Measurements from ENCODE around the gene TTC28.

TTC28 gene

GRCh38 chr22:28023774-28024173 is 655.9 kb downstream of the TTC28 start:
- no peak overlapping the region for H3K27ac ChIP-seq
- DNase-seq (ENCODE audit: low read depth, low spot score) = no peak

DNA sequence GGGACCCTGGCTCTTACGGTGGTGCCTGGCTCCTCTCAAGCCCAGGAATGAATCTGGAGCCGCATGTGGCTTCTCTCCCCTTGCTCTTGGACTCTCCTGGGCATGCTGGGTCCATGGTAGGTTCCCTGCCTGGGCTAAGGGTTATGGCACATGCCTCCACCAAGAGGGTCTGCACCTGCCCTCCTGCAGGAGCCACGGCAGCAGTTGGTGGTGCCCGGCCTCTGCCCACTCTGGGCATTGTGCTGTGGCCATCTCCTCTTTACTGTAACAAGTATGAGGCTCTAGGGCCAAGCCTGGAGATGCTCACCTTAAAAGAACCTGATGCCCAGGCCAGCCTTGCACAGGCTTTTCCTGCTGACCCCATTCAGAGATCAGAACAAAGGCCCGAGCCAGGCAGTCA is 656.6 kb downstream of the TTC28 start:
- DNase-seq (ENCODE audit: low read depth, low spot score) = no peak
- H3K27ac ChIP-seq = no peak overlapping the region

GRCh38 chr22:28021998-28022660 is 657.5 kb downstream of the TTC28 start:
- DNase-seq (ENCODE audit: low read depth, low spot score) = no peak
- H3K27ac ChIP-seq = no peak overlapping the region

- no peak for DNase-seq (ENCODE audit: low read depth, low spot score)
Observed at GRCh38 chr22:28021116-28021997, 658.3 kb downstream of the TTC28 start.

GRCh38 chr22:28019881-28020861 is 659.5 kb downstream of the TTC28 start:
- no peak overlapping the region for H3K27ac ChIP-seq
- DNase-seq (ENCODE audit: low read depth, low spot score) = no peak

More at GRCh38 chr22:28021116-28021997, 658.3 kb downstream of the TTC28 start:
- H3K27ac ChIP-seq = no peak overlapping the region

- no peak overlapping the region for H3K27ac ChIP-seq
- no peak for DNase-seq (ENCODE audit: low read depth, low spot score)
Observed at GRCh38 chr22:28019360-28019759, 660.3 kb downstream of the TTC28 start.

GRCh38 chr22:28018461-28018927 is 661.1 kb downstream of the TTC28 start:
- no peak for DNase-seq (ENCODE audit: low read depth, low spot score)
- no peak overlapping the region for H3K27ac ChIP-seq

DNA sequence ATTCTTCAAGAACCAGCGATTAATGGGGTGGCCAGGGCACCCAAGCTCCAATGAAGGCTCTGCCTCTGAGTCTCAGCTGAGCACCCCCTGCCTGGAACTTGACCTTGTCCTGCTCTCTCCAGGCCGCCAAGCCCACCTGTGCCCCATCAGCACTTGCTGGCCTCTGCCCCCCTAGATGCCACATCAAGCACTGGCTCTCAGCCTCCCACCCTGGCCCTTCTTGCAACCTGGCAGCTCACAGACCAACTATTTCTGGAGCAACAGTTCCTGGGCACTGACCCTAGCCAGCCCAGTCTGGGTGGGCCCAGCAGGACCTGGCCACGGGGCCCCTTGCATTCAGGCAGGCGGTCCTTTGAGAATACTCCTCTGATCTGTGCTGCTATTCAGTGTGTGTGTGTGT is 661.8 kb downstream of the TTC28 start:
- H3K27ac ChIP-seq = no peak overlapping the region
- DNase-seq (ENCODE audit: low read depth, low spot score) = no peak

GRCh38 chr22:28017558-28017820 is 662.2 kb downstream of the TTC28 start:
- no peak for DNase-seq (ENCODE audit: low read depth, low spot score)
- H3K27ac ChIP-seq = no peak overlapping the region

DNA sequence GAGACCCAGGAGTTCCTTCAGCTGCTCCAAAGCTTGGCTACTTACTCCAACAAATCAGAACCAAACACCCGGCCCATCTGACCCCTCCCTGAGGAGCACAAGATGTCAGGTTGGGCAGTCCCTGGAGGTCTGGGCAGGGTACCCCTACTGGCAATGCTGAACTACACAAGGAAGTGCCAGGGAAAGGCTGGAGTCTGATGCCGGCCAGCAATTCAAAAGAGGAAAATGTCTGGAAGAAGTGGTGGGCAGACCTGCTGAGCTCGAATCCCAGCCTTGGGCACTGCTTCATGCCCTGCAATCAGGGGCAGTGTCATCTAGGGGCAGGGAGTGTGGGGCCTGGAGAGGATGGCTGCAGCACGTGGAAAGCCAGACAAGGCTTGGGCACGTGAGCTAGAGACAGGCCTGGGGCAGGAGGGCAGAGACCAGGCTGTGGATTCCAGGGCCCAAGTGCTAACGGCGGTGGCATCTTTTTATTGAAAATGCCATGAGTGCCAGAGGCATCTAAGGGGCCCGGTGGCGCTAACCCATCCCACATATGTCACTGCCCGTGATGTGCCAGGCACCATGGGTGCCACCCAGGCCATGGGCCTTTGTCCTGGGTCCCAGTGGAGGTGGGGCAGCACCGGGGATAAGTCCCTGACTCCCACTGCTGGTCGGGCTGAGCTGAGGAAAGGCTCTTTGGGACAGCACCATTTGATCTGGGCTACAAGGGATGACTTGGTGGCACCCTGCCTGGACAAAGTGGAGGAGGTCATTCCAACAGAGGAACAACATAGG is 662.7 kb downstream of the TTC28 start:
- no peak overlapping the region for H3K27ac ChIP-seq
- DNase-seq (ENCODE audit: low read depth, low spot score) = no peak

DNA sequence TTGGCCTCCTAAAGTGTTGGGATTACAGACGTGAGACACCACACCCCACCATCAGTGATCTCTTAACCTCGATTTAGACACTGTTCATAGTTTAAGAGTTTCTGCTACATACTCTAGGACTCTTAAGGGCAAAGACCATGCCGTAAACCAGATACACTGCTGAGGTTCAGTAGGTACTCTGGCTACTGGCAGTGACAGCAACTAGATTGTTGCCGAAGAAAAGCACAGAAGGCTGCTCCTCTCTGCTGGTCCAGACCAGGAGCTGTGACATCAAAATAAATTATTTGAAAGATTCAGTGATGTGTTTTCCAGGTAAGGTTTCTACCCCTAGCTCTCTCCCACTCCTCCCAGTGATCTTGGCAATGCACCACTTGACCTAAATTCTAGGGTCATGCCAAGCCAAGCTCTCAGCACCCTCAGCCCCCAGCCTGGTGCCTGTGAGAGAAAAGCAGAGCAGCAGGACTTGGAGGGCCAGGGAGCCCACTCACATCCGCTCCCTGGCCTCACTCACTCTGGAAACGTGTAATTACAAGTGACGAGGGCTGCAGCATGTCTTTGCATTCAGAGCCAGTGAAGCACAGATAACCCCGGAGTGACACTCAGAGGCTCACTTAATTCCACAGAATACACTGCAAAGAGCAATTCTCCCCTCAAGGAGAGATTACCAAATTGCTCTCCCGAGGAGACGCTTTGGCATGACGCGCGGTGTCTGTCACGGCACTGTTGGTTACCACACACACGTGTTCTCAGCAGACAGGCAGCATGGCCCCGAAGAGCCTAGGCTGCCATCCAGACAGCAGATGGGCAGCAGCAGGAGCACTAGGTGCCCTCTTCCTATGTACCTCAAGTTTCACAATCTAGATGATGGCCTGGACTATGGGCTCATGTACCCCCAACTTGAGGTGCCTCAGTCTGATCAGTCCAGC is 663.7 kb downstream of the TTC28 start:
- no peak overlapping the region for H3K27ac ChIP-seq
- no peak for DNase-seq (ENCODE audit: low read depth, low spot score)

GRCh38 chr22:28015046-28015425 is 664.6 kb downstream of the TTC28 start:
- DNase-seq (ENCODE audit: low read depth, low spot score) = no peak

GRCh38 chr22:28014211-28015045 is 665.2 kb downstream of the TTC28 start:
- no peak for DNase-seq (ENCODE audit: low read depth, low spot score)
- H3K27ac ChIP-seq = no peak overlapping the region

More at GRCh38 chr22:28015046-28015425, 664.6 kb downstream of the TTC28 start:
- H3K27ac ChIP-seq = no peak overlapping the region

- no peak overlapping the region for H3K27ac ChIP-seq
Observed at GRCh38 chr22:28013611-28014010, 666.0 kb downstream of the TTC28 start.

DNA sequence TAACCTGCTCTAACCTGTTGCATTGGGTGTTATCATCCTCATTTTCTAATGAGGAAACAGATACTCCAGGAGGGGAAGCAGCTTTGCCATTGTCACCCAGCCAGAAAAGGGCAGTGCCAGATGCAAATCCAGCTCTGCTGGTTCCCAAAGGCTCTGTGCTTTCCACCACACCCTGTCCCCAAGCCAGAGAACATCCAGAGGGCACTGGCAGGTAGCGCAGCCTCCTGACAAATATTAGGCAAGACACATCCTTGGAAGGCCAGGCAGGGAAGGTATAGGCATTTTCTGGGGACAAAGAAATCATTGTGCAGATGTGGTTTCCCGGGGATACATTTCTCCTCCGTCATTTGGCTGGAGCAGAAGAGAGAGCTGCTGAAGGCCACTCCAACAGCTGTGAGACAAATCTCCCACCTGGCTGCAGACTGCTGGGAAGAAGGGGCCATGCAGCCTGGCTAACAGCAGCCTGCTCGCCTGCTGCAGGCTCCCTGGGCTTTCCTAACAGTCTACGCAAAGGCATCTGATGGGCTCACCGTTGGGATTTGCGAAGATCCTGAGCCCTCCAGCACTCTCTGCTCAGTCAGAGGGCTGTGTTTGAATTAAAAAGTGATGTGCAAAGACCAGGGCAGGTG is 666.7 kb downstream of the TTC28 start:
- DNase-seq (ENCODE audit: low read depth, low spot score) = no peak
- peak overlapping the region; percentile 20 for H3K27ac ChIP-seq

More at GRCh38 chr22:28013611-28014010, 666.0 kb downstream of the TTC28 start:
- no peak for DNase-seq (ENCODE audit: low read depth, low spot score)

- H3K27ac ChIP-seq = no peak overlapping the region
- DNase-seq (ENCODE audit: low read depth, low spot score) = no peak
Observed at GRCh38 chr22:28009272-28009827, 670.3 kb downstream of the TTC28 start.

- no peak for DNase-seq (ENCODE audit: low read depth, low spot score)
Observed at GRCh38 chr22:28008649-28009048, 671.0 kb downstream of the TTC28 start.

More at GRCh38 chr22:28008649-28009048, 671.0 kb downstream of the TTC28 start:
- no peak overlapping the region for H3K27ac ChIP-seq
